Stimulated activated memory B cell treated with anti-CD40 and anti-IgM and Interleukin-4, amounts not matched to agents 10 μg/mL and 1 μg/mL and 100 μg/mL, for 72 hours (primary cell): Measurements from ENCODE around the gene MLLT3.

Source experiments
- ATAC-seq: fragments of 150-1000 bp; cut with Tn5 transposase; 2 replicates; pipeline ENCODE4 v1.10.0; 2021
- H3K27ac Mint-ChIP-seq: one replicate; pipeline ENCODE4 v1.8.0; 2022; ENCODE audit warnings: mild to moderate bottlenecking, mixed read lengths
- H3K27me3 Mint-ChIP-seq: one replicate; pipeline ENCODE4 v1.8.0; 2022; ENCODE audit warnings: mixed read lengths
- H3K36me3 Mint-ChIP-seq: one replicate; pipeline ENCODE4 v1.8.0; 2022; ENCODE audit warnings: mixed read lengths
- H3K4me1 Mint-ChIP-seq: one replicate; pipeline ENCODE4 v1.8.0; 2022; ENCODE audit warnings: mixed read lengths
- H3K4me3 Mint-ChIP-seq: one replicate; pipeline ENCODE4 v1.8.0; 2022; ENCODE audit warnings: mild to moderate bottlenecking, moderate library complexity, mixed read lengths
- H3K9me3 Mint-ChIP-seq: one replicate; pipeline ENCODE4 v1.8.0; 2022; ENCODE audit warnings: mixed read lengths

MLLT3 gene

DNA sequence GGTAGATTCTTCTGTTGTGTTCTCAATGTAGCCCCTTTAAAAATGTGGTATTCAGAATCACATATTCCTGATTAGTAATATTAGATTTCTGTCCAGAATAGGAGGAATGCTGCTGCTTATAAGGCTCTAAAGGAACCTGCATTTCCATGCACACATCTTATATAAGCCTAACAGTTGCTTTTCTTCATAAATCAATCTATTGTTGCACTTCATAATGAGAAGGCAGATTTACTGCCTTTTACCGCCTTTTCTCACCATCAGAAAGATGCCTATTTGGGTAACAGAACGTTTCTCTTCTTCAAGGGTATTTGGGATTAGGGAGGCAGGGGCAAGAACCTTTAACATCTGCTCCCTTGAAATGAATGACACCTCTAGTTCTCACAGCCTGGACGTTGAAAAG, 243.4 kb downstream of the MLLT3 start:
- no peak overlapping the region for H3K27ac Mint-ChIP-seq
- H3K36me3 Mint-ChIP-seq: no peaks in the 10 kb centered on the region
- H3K27me3 Mint-ChIP-seq: no peaks in the 10 kb centered on the region
- no peak overlapping the region for H3K4me3 Mint-ChIP-seq
- ATAC-seq: no peak
- H3K4me1 Mint-ChIP-seq: no peaks in the 10 kb centered on the region
- H3K9me3 Mint-ChIP-seq: no peaks in the 10 kb centered on the region

GRCh38 chr9:20377790-20378189, 244.5 kb downstream of the MLLT3 start:
- Mint-ChIP-seq H3K36me3 (no peaks in the 10 kb centered on the region), H3K9me3 (no peaks in the 10 kb centered on the region), H3K4me1 (no peaks in the 10 kb centered on the region), H3K4me3 (no peak overlapping the region), H3K27ac (no peak overlapping the region), H3K27me3 (no peaks in the 10 kb centered on the region)
- no peak for ATAC-seq

- no peaks in the 10 kb centered on the region for H3K9me3 Mint-ChIP-seq
- H3K36me3 Mint-ChIP-seq: no peaks in the 10 kb centered on the region
- no peaks in the 10 kb centered on the region for H3K4me1 Mint-ChIP-seq
- no peaks in the 10 kb centered on the region for H3K27me3 Mint-ChIP-seq
- ATAC-seq: no peak
- no peak overlapping the region for H3K27ac Mint-ChIP-seq
- H3K4me3 Mint-ChIP-seq: no peak overlapping the region
Observed at GRCh38 chr9:20376731-20377375, 245.4 kb downstream of the MLLT3 start.

DNA sequence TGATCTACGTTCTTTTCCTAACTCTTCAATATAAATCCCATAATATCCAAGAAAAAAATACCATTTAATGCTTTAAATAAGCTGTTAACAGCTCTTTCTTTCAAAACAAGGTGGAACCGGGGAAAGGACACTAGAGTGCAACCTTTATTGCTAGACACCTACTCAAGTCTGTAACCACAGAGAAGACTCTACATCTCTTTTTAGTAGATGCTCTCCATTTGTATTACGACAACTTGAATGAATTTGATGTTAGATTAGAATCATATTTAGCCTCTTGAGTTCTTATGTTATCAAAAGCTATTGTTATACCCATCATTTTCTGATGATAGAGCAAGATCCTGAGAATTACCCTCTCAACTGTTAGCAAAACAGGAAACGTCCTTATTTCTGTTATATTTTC, 246.3 kb downstream of the MLLT3 start:
- no peaks in the 10 kb centered on the region for H3K4me1 Mint-ChIP-seq
- H3K36me3 Mint-ChIP-seq: no peaks in the 10 kb centered on the region
- H3K27me3 Mint-ChIP-seq: no peaks in the 10 kb centered on the region
- no peaks in the 10 kb centered on the region for H3K9me3 Mint-ChIP-seq
- no peak overlapping the region for H3K27ac Mint-ChIP-seq
- ATAC-seq: no peak
- no peak overlapping the region for H3K4me3 Mint-ChIP-seq

- Mint-ChIP-seq H3K27me3 (no peaks in the 10 kb centered on the region), H3K4me3 (no peak overlapping the region), H3K36me3 (no peaks in the 10 kb centered on the region), H3K9me3 (no peaks in the 10 kb centered on the region), H3K27ac (no peak overlapping the region), H3K4me1 (no peaks in the 10 kb centered on the region)
- no peak for ATAC-seq
Observed at GRCh38 chr9:20373263-20373662, 249.0 kb downstream of the MLLT3 start.

- H3K4me1 Mint-ChIP-seq: no peaks in the 10 kb centered on the region
- no peaks in the 10 kb centered on the region for H3K36me3 Mint-ChIP-seq
- peaks cover 3% of the 10 kb centered on the region for H3K9me3 Mint-ChIP-seq
- no peak overlapping the region for H3K4me3 Mint-ChIP-seq
- no peak overlapping the region for H3K27ac Mint-ChIP-seq
- no peak for ATAC-seq
- no peaks in the 10 kb centered on the region for H3K27me3 Mint-ChIP-seq
Observed at GRCh38 chr9:20369391-20369790, 252.9 kb downstream of the MLLT3 start.

DNA sequence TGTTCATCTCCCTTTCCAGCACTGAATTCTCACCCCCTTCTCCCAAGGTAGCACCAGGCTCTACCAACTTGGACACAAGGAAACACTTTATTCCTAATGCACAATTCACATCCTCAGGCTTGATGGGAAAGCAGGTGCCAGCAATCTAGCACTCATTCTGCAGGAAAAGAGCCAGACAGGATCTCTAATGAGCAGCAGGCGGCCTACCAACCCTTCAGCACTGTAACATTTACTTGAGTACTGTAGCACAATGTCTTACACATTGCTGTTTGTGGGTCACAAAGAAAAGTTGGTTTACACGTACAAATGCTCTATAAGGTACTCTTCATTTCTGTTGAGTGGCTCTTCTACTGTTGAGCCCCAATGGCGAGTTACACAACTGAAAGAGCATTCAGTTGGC, 254.4 kb downstream of the MLLT3 start:
- no peaks in the 10 kb centered on the region for H3K4me1 Mint-ChIP-seq
- H3K27ac Mint-ChIP-seq: no peak overlapping the region
- ATAC-seq: no peak

GRCh38 chr9:20364959-20365358, 257.3 kb downstream of the MLLT3 start:
- H3K36me3 Mint-ChIP-seq: no peaks in the 10 kb centered on the region
- no peaks in the 10 kb centered on the region for H3K27me3 Mint-ChIP-seq
- ATAC-seq: no peak
- H3K4me3 Mint-ChIP-seq: no peak overlapping the region
- no peaks in the 10 kb centered on the region for H3K4me1 Mint-ChIP-seq
- peaks cover 3% of the 10 kb centered on the region for H3K9me3 Mint-ChIP-seq
- no peak overlapping the region for H3K27ac Mint-ChIP-seq

More for the DNA sequence above, 254.4 kb downstream of the MLLT3 start:
- Mint-ChIP-seq H3K9me3 (peaks cover 3% of the 10 kb centered on the region), H3K4me3 (no peak overlapping the region), H3K27me3 (no peaks in the 10 kb centered on the region), H3K36me3 (no peaks in the 10 kb centered on the region)

- Mint-ChIP-seq H3K27me3 (no peaks in the 10 kb centered on the region), H3K36me3 (no peaks in the 10 kb centered on the region), H3K27ac (no peak overlapping the region), H3K4me1 (no peaks in the 10 kb centered on the region), H3K9me3 (peaks cover 3% of the 10 kb centered on the region), H3K4me3 (no peak overlapping the region)
- ATAC-seq: no peak
Observed at GRCh38 chr9:20363233-20363632, 259.1 kb downstream of the MLLT3 start.

DNA sequence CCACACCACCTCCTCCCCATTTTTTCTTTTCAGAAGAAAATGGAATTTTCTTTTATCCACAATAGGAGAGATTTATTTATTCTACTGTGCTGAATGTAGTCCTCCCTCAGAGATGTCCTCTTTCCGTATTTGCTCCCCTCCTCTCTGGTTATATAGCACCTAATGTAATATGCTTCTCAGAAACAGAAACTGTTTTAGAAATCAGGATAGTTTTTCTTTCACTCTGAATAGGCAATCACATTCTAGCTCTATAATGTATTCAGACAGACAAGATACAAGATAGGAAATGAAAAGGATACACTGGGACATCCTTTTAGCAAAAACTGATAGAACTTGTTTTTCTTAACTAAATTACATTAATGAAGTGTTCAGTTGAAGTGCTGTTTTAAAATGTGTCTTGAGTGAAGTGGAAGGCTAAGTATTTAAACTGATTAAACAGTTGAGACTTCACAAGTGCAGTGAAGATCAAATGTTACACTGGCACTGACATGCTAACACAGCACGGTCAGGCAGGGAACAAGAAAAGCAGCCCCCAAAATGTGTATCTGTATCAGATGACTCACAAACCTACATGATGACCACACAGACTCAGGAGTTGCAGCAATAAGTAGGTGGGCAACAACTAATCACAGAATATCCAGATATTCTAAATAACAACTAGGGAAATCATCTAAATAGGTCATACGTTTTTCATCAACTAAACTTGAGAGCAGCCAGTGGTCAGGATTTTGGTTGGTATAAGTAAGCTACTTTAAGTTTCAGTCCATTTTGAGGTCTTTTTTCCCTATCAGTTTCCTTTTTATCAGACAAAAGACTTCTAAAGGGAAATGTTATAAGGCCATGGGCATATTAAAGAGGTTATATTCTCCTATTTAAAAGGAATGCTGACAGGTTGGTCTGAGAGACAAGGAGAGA, 260.4 kb downstream of the MLLT3 start:
- Mint-ChIP-seq H3K27me3 (no peaks in the 10 kb centered on the region), H3K9me3 (peaks cover under 1% of the 10 kb centered on the region), H3K4me3 (no peak overlapping the region), H3K4me1 (no peaks in the 10 kb centered on the region), H3K27ac (no peak overlapping the region), H3K36me3 (no peaks in the 10 kb centered on the region)
- ATAC-seq: no peak

GRCh38 chr9:20361229-20361628, 261.1 kb downstream of the MLLT3 start:
- Mint-ChIP-seq H3K27me3 (no peaks in the 10 kb centered on the region), H3K9me3 (no peaks in the 10 kb centered on the region), H3K36me3 (no peaks in the 10 kb centered on the region), H3K4me1 (no peaks in the 10 kb centered on the region), H3K27ac (no peak overlapping the region), H3K4me3 (no peak overlapping the region)
- ATAC-seq: no peak

GRCh38 chr9:20358207-20358606, 264.1 kb downstream of the MLLT3 start:
- Mint-ChIP-seq H3K9me3 (no peaks in the 10 kb centered on the region), H3K36me3 (no peaks in the 10 kb centered on the region), H3K27me3 (no peaks in the 10 kb centered on the region), H3K27ac (no peak overlapping the region), H3K4me1 (no peaks in the 10 kb centered on the region), H3K4me3 (no peak overlapping the region)
- no peak for ATAC-seq

- no peak for ATAC-seq
- Mint-ChIP-seq H3K4me1 (no peaks in the 10 kb centered on the region), H3K27ac (no peak overlapping the region), H3K4me3 (no peak overlapping the region), H3K9me3 (no peaks in the 10 kb centered on the region), H3K27me3 (no peaks in the 10 kb centered on the region), H3K36me3 (no peaks in the 10 kb centered on the region)
Observed at GRCh38 chr9:20357037-20357432, 265.3 kb downstream of the MLLT3 start.

DNA sequence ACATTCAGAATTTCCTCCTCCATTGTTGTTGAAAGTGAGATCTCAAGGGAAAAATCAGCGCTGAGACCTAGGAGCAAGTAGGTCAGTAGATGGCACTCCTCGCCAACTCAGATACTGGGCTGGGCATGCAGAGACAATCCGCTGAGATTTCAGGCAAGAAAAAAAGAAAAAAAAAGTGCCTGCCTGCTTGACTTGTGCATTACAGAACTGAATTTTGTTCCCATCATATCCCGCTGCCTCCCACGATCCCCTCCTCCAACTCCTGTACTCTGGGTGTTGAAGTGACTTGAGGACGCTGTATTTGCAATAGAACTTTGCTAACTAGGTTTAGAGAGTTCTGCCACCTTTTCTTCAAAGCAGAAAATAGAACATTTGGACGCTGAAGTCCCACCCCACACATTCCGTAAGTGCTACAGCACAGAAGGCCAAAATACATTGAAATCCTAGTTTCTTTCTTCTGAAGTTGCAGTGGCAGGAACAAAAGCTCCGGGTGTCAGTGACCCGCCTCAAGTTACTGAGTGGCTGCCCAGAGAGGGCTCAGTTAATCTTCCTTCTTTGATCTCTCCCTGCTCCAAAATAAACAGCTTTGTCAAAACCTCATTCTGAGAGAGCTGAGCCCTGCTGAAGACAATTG, 265.8 kb downstream of the MLLT3 start:
- no peak overlapping the region for H3K4me3 Mint-ChIP-seq
- no peak overlapping the region for H3K27ac Mint-ChIP-seq
- no peaks in the 10 kb centered on the region for H3K4me1 Mint-ChIP-seq
- no peaks in the 10 kb centered on the region for H3K36me3 Mint-ChIP-seq
- no peaks in the 10 kb centered on the region for H3K9me3 Mint-ChIP-seq
- ATAC-seq: no peak
- H3K27me3 Mint-ChIP-seq: no peaks in the 10 kb centered on the region

DNA sequence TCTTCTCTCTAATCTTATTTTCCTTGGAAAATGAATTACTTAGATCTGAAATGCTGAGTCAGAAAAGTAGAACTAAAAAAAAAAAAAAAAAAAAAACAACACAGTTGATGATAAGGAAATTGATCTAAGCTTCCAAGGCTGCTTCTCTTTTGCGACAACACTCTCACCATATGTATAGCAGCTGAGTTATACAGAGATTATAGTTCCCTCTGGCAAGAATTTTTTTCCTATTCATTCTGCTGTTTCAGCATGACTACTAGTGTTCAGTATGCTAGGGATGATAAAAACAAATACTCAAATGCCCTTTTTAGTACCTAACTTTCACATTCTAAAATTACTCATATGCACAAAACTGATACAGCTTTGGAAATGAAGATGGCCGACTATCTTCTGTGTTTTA, 267.3 kb downstream of the MLLT3 start:
- no peak for ATAC-seq
- Mint-ChIP-seq H3K4me1 (no peaks in the 10 kb centered on the region), H3K9me3 (no peaks in the 10 kb centered on the region), H3K4me3 (no peak overlapping the region), H3K27me3 (no peaks in the 10 kb centered on the region), H3K27ac (no peak overlapping the region), H3K36me3 (no peaks in the 10 kb centered on the region)
